GM18907 (cell line): ENCODE results near the gene ZDHHC11.
"Not testable (repeated sequence)": the region's sequence is repeated elsewhere in the genome, so short reads cannot be mapped to it uniquely, and the experiment has no call there.

Source experiments
- ATAC-seq: cut with Tn5 transposase; IDR thresholded peaks from one replicate; pipeline ENCODE4 v1.9.1; 2021; ENCODE audit warnings: mild to moderate bottlenecking, moderate library complexity; ENCODE audit not compliant: unreplicated experiment

The ZDHHC11 gene

DNA sequence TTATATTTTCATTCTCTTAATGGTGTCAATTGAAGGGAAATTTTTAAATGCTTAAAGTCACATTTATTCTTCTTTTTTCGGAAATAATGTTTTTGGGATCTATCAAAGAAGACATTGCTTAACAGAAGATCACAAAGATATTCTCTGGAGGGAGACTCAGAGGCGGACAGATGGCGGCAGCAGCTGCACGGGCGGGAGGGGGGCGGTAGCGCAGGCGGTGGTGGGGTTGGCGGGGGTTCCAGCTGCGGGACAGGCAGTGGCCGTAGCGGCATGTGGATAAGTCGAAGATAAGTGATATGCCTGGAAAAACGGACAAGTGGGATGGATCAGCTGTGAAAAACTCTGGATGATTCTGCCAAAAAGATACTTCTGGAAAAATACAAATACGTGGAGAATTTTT lies 34.6 kb downstream of the ZDHHC11 start:
- no peak for ATAC-seq

GRCh38 chr5:815449-815848 lies 35.3 kb downstream of the ZDHHC11 start:
- ATAC-seq: no peak

DNA sequence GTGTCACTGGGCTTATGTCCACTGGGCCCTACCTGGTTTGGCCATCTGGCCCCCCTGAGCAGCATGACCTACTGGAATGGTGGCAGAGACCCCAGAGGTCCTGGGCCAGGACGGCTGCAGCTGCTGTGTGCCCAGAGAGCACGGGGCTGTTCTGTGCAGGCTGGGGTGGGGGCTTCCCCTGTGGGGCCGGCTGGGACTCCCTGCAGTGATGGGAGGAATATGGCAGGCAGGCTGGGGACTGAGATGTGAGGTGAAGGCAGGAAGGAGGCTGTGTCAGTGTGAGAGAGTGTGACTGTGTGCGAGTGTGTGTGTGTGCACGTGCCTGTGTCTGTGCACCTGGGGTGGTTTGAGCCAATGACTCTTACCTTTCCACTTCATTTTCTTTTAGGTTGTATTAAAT lies 37.2 kb downstream of the ZDHHC11 start:
- not testable (repeated sequence) for ATAC-seq

- not testable (repeated sequence) for ATAC-seq
Measured at GRCh38 chr5:811384-811783, 39.4 kb downstream of the ZDHHC11 start.

DNA sequence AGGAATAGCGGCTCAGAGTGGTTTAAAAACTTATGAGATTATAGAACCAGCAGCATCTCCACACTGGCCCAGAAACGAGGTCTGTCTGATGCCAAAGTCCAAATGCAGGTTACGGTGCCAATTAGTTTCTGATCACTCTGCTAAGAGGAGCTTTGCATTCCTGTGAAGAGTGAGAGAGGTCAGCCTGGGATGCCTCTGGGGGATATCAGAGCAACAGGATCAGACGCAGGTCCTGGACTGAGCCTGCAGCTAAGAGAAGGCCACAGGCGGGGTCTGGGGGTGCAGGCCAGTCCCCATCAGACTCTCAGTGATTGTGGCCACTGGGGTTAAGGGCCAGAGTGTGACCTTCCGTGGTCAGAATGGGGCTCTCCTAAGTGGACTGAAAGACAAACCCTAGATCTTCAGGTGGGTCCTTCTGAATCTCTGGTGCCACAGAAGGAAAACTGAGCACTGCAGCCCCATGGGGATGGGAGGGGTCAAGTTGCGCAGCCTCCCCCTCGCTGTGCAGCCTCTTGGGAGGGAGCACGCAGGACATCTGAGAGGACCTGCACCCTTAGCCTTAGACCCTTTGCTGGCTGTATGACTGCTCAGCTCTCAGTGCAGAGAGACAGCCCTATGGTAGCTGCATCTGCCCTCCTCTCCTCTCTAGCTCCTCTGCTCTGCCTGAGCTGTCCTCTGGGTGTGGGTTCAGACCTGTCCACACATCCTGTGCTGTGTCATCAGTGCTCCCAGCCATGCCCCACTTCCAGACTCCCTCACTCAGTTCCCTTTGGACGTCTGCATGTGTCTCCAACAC lies 42.9 kb downstream of the ZDHHC11 start:
- ATAC-seq: not testable (repeated sequence)

- ATAC-seq: no peak
Measured at GRCh38 chr5:801472-801871, 49.3 kb downstream of the ZDHHC11 start.

DNA sequence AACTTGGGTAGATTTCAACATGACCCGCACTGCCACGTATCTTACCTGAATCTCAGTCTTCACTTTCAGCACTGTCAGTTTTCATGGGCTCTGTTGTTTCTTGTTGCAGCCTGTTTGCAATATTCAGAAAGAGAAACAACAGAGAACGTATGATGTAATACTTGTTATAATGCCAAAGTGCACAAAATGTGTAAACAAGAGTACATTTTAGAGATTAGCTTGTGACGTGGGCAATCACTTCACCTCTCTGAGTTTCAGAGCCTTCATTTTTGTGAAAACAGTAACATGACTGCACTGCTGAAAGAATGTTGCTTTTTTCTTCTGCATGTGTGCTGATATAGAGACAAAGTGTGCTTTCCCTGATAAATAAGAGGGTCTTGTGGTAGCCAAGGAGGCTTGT lies 49.7 kb downstream of the ZDHHC11 start:
- not testable (repeated sequence) for ATAC-seq

- ATAC-seq: not testable (repeated sequence)
Measured at GRCh38 chr5:798505-799138, 52.2 kb downstream of the ZDHHC11 start.

DNA sequence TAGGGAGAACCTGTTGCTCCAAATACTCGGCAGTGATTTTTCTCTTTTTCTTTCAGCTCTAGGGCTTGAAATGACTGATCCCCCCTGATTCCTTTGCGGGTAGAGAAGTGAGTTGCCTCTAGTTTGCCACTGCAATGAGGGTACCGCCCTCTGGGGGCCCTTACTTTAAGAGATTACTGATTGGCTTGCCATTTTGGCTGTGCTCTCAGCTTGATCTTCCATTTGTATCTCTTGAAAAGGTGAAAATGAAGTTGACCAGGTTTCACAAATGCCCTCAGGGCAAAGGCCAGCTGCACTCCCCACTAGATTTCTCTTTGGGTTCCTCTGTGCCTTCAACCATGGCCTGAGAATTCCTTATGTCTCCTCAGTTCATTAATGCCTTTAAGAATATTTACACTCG lies 52.8 kb downstream of the ZDHHC11 start:
- ATAC-seq: not testable (repeated sequence)

GRCh38 chr5:795873-796272 lies 54.9 kb downstream of the ZDHHC11 start:
- not testable (repeated sequence) for ATAC-seq

DNA sequence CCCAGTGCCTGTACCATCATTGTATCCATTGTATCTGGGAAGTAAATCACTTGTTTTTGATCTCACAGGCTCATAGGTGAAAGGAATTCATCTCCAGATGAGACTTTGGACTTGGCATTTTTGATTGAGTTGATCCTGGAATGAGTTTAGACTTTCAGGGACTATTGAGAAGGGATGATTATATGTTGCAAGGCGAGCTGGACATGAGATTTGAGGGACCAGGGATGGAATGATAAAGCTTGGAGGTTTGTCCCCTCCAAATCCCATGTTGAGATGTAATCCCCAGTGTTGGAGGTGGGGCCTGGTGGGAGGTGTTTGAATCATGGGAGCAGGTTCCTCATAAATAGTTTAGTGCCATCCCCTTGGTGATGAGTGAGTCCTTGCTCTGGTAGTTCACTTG lies 55.8 kb downstream of the ZDHHC11 start:
- ATAC-seq: not testable (repeated sequence)

GRCh38 chr5:788703-789102 lies 62.1 kb downstream of the ZDHHC11 start:
- ATAC-seq: not testable (repeated sequence)

GRCh38 chr5:787857-788233 lies 62.9 kb downstream of the ZDHHC11 start:
- ATAC-seq: not testable (repeated sequence)

DNA sequence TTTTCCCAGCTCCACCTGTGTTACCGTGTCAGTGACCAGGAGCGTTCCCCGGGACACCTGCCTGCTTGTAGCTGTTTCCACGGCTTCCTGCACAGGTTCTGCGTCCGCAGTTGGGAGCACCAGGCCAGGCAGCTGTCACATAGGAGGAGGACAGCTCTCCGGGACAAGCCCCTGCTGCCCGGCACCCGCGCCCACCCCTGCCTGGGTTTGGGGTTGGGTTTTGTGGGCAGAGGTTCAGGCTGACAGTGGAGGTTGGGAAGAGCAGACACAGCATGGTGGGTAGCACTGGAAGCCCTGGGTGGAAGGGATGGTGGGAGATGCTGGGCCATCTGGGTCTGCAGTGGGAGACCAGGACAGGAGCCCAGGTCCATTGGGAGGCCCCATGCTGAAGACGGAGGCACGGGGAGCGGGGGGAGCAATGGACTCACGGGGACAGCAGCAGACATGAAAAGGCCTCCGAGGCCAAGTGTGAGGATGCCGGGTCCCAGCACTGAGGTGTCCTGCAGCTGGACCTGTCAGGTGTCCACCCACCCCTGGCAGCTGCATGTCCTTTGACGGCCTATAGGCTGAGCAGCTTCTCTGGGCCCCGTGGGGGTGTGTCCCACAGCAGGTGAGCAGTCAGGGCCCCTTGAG lies 63.4 kb downstream of the ZDHHC11 start:
- not testable (repeated sequence) for ATAC-seq

DNA sequence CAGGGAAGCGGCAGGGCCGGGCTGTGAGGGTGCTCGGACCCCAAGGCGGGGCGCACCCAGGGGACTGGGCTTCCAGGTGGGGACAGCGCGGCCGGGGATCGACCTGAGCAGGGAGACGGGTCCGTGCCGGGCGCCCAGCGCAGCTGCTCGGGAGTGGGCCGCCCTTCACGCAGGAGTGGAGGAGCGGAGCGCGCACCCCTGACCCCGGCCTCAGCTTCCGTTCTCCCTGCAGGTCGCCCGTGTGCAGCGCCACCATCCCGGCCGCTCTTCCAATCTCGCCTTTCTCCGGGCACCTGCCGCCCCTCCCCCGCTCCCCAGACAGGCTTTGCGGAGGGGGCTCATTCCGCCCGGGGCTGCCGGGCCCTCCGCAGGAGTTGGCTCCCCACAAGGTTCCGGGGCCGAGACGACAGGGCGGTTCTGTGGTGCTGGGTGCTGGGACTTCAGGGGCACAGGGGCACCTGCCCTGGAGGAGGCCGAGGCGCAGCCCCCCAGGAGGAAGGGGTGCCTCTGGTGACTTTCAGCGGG lies 65.5 kb downstream of the ZDHHC11 start:
- peak; percentile 36 for ATAC-seq

DNA sequence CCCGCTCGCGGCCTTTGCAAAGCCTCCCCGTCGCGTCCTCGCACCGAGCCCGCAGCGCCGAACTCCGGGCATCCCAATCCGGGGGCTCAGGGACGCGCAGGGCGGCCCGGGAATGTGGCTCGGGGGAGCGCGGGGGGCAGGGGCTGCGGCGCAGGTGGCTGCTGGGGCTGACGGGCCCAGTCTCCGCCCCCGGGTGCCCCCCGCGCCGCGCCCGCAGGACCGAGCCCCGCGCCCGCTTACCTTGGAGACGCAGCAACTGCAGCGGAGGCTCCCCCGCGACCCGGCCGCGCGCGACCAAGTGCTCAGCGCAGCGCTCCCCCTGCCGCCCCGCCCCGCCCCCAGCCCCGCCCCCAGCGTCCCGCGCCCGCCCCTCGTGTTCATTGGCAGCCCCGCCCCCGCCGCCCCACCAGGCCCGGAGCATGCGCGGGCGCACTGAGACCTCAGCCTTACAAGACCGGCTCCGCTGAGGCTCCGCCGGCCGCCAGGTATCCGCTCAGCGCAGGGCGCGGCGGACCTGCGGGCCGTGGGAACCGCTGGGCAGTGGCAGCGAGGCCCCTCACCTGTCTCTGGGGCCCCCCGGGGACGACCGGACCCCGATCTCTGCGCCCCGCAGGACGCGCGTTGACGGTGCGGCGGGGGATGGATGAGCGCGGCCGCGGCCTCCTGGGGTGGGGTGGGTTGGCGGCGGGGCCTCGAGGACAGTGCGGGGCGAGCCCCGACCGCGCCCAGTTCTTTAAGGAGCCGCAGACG lies 66.2 kb downstream of the ZDHHC11 start, which contains the start of gene ZDHHC11B:
Gene ZDHHC11B (minus strand): TSS at position 302 of the 750 bp plus-strand sequence. CDS start 17,810 bp downstream, outside the sequence.
- peak; percentile 70 for ATAC-seq

- peak; percentile 12 for ATAC-seq
Measured at GRCh38 chr5:783881-784427, 66.8 kb downstream of the ZDHHC11 start.

GRCh38 chr5:783049-783802 lies 67.6 kb downstream of the ZDHHC11 start:
- not testable (repeated sequence) for ATAC-seq

DNA sequence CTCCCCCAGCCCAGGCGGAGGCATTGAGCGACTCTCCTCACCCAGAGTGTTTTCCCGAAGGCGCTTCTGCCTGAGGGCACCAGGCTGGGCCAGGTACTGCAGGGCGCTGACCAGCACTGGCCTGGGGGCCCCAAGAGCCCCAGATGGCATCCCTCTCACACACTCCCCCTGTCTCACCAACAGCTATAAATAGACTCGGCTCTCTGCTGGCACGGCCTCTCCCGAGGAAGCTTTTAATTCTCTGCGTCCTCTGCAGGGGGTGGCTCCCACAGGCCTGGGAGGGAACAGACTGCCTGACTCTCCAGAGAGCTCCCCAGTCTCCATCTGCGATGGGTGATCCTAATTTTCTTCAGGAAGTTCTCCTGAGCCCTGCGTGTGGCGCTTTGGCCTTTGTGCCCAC lies 68.4 kb downstream of the ZDHHC11 start:
- not testable (repeated sequence) for ATAC-seq

- not testable (repeated sequence) for ATAC-seq
Measured at GRCh38 chr5:780571-780970, 70.2 kb downstream of the ZDHHC11 start.
